Spinal cord (tissue), 10 donors: Measurements from ENCODE around the gene WWOX. TPM values are rescaled to one million over a fixed set of nuclear protein-coding genes. Genes with fewer than 3 reads are reported as not detected.
A peak's percentile ranks its signal among the peaks of the same experiment; 100 is the strongest.

ENCODE experiments used
- DNase-seq, 6 donors: peaks; one replicate each; pipeline versions ENCODE4 v3.0.0 to v3.0.0-alpha.2; 2013 to 2015; ENCODE audit warnings: low spot score in 6 of 6, low read depth in 4 of 6
- H3K27ac ChIP-seq: one replicate; pipeline ENCODE4 v1.5.1; 2013; ENCODE audit warnings: low read depth, low read length, control low read depth
- H3K27me3 ChIP-seq: one replicate; pipeline ENCODE4 v1.6.1; 2013; ENCODE audit warnings: low read length; ENCODE audit not compliant: control insufficient read depth, insufficient read depth
- H3K36me3 ChIP-seq: one replicate; pipeline ENCODE4 v1.6.1; 2013; ENCODE audit warnings: low read length; ENCODE audit not compliant: control insufficient read depth, insufficient read depth
- H3K4me1 ChIP-seq: one replicate; pipeline ENCODE4 v1.6.1; 2013; ENCODE audit warnings: low read length; ENCODE audit not compliant: control insufficient read depth, insufficient read depth
- H3K4me3 ChIP-seq: one replicate; pipeline ENCODE4 v1.5.1; 2013; ENCODE audit warnings: low read depth, low read length, control low read depth
- H3K9me3 ChIP-seq: one replicate; pipeline ENCODE4 v1.6.1; 2013; ENCODE audit warnings: low read length; ENCODE audit not compliant: control insufficient read depth, insufficient read depth
- WGBS: methylation state at CpG from one replicate; pipeline ENCODE4 v1.1.5; 2013; ENCODE audit warnings: missing lambda C conversion rate; ENCODE audit not compliant: insufficient coverage; 5-methylcytosine and 5-hydroxymethylcytosine counted together
- polyA plus RNA-seq, 2 donors: library from polyadenylated mRNA; unstranded; fragments of 120-200 nt; gene quantifications; one replicate each; pipeline ENCODE4 v1.2.1, GENCODE V29; 2013; ENCODE audit not compliant: insufficient read length in 2 of 2
- total RNA-seq, 2 donors: library from RNA; depleted of rRNA in 1 of 2; stranded (reverse); fragments of 120-200 nt in 1 of 2; fragments of >200 nt in 1 of 2; gene quantifications; one replicate each; pipeline versions ENCODE4 v1.2.3 to v1.2.4, GENCODE V29; 2013 to 2014
- donor health status: healthy.

Gene WWOX
- total and polyA plus RNA-seq, 4 donors = 27.5 to 51.5 (median 32.5) TPM

- no peak overlapping the region for H3K27ac ChIP-seq
- no peaks in the 10 kb centered on the region for H3K36me3 ChIP-seq
- H3K4me1 ChIP-seq = peaks cover 5% of the 10 kb centered on the region
- no peak overlapping the region for H3K4me3 ChIP-seq
- H3K27me3 ChIP-seq = peaks cover 5% of the 10 kb centered on the region
- DNase-seq = no peak
- WGBS = 88% methylated on average over 1 of the region's 4 CpGs
- no peaks in the 10 kb centered on the region for H3K9me3 ChIP-seq
These were observed 192.8 kb downstream of the WWOX start for GRCh38 chr16:78292086-78292843.

GRCh38 chr16:78292844-78293380, 193.5 kb downstream of the WWOX start:
- Histone ChIP-seq H3K27me3 (peaks cover 5% of the 10 kb centered on the region), H3K4me3 (no peak overlapping the region), H3K9me3 (no peaks in the 10 kb centered on the region), H3K36me3 (no peaks in the 10 kb centered on the region), H3K4me1 (peaks cover 5% of the 10 kb centered on the region), H3K27ac (no peak overlapping the region)
- 100% methylated on average over 1 of the region's 1 CpG for WGBS
- no peak for DNase-seq

GRCh38 chr16:78294538-78295225, 195.2 kb downstream of the WWOX start:
- no peaks in the 10 kb centered on the region for H3K36me3 ChIP-seq
- 97% methylated on average over 3 of the region's 4 CpGs for WGBS
- no peak overlapping the region for H3K27ac ChIP-seq
- H3K4me1 ChIP-seq = peaks cover 5% of the 10 kb centered on the region
- peaks cover 4% of the 10 kb centered on the region for H3K27me3 ChIP-seq
- no peak for DNase-seq
- no peaks in the 10 kb centered on the region for H3K9me3 ChIP-seq
- H3K4me3 ChIP-seq = no peak overlapping the region

GRCh38 chr16:78297066-78297666, 197.7 kb downstream of the WWOX start:
- DNase-seq = peak in 1 of 6 donors; percentile 77
- H3K27me3 ChIP-seq = no peaks in the 10 kb centered on the region
- H3K9me3 ChIP-seq = no peaks in the 10 kb centered on the region
- H3K36me3 ChIP-seq = no peaks in the 10 kb centered on the region
- H3K27ac ChIP-seq = no peak overlapping the region
- H3K4me1 ChIP-seq = no peaks in the 10 kb centered on the region
- H3K4me3 ChIP-seq = no peak overlapping the region
- WGBS = 33% methylated on average over 1 of the region's 6 CpGs

- H3K4me1 ChIP-seq = no peaks in the 10 kb centered on the region
- no peak for DNase-seq
- WGBS = 98% methylated on average over 4 of the region's 6 CpGs
- H3K4me3 ChIP-seq = no peak overlapping the region
- no peak overlapping the region for H3K27ac ChIP-seq
- no peaks in the 10 kb centered on the region for H3K36me3 ChIP-seq
- H3K27me3 ChIP-seq = no peaks in the 10 kb centered on the region
- H3K9me3 ChIP-seq = no peaks in the 10 kb centered on the region
These were observed 199.5 kb downstream of the WWOX start for GRCh38 chr16:78298986-78299385.

GRCh38 chr16:78300469-78300868, 201.0 kb downstream of the WWOX start:
- 100% methylated on average over 1 of the region's 3 CpGs for WGBS
- H3K27ac ChIP-seq = no peak overlapping the region
- no peaks in the 10 kb centered on the region for H3K27me3 ChIP-seq
- H3K9me3 ChIP-seq = no peaks in the 10 kb centered on the region
- no peak overlapping the region for H3K4me3 ChIP-seq
- no peaks in the 10 kb centered on the region for H3K36me3 ChIP-seq
- H3K4me1 ChIP-seq = no peaks in the 10 kb centered on the region
- no peak for DNase-seq

GRCh38 chr16:78303946-78304345, 204.5 kb downstream of the WWOX start:
- Histone ChIP-seq H3K27ac (no peak overlapping the region), H3K4me1 (no peaks in the 10 kb centered on the region), H3K9me3 (no peaks in the 10 kb centered on the region), H3K4me3 (no peak overlapping the region), H3K36me3 (no peaks in the 10 kb centered on the region), H3K27me3 (no peaks in the 10 kb centered on the region)
- DNase-seq = no peak
- 71% methylated on average over 1 of the region's 4 CpGs for WGBS

GRCh38 chr16:78306361-78306760, 206.9 kb downstream of the WWOX start:
- no peak overlapping the region for H3K4me3 ChIP-seq
- no peaks in the 10 kb centered on the region for H3K9me3 ChIP-seq
- H3K4me1 ChIP-seq = peaks cover 10% of the 10 kb centered on the region
- H3K27me3 ChIP-seq = no peaks in the 10 kb centered on the region
- WGBS = 100% methylated on average over 1 of the region's 1 CpG
- H3K36me3 ChIP-seq = no peaks in the 10 kb centered on the region
- no peak overlapping the region for H3K27ac ChIP-seq
- DNase-seq = no peak

GRCh38 chr16:78307824-78308528, 208.5 kb downstream of the WWOX start:
- Histone ChIP-seq H3K27ac (no peak overlapping the region), H3K36me3 (no peaks in the 10 kb centered on the region), H3K4me1 (peaks cover 10% of the 10 kb centered on the region), H3K4me3 (no peak overlapping the region), H3K27me3 (no peaks in the 10 kb centered on the region), H3K9me3 (no peaks in the 10 kb centered on the region)
- WGBS = no CpG with 5 or more reads among the region's 1 CpG
- DNase-seq = no peak
